K562 (cell line): Measurements from ENCODE around the gene WDR91. TPM values are rescaled to one million over a fixed set of nuclear protein-coding genes. Genes with fewer than 3 reads are reported as not detected.

Experiments
- CHD7 ChIP-seq: fragments of 200-600 bp; sonication (generic); IDR thresholded peaks from one replicate; pipeline ENCODE4 v1.6.1; 2012; ENCODE audit warnings: mild to moderate bottlenecking, low read depth, low read length, inconsistent platforms
- MYNN ChIP-seq, 2 experiments: sonication (generic); formaldehyde crosslinking in 1 of 2; IDR thresholded peaks; 2 replicates each; pipeline versions ENCODE4 v1.5.0 to v1.6.1; 2016 to 2020; ENCODE audit warnings: antibody characterized with exemption in 1 of 2, missing genetic modification reagents in 1 of 2
- PTRF ChIP-seq: fragments of 450-650 bp; IDR thresholded peaks from 2 replicates; pipeline ENCODE4 v1.6.1; 2016; ENCODE audit warnings: mild to moderate bottlenecking, missing genetic modification characterization, missing compliant biosample characterization
- ZBTB40 ChIP-seq, 2 experiments: fragments of 450-650 bp in 1 of 2; sonication (generic) in 1 of 2; formaldehyde crosslinking in 1 of 2; IDR thresholded peaks; 2 replicates each; pipeline versions ENCODE4 v1.7.1 to v1.9.0; 2016 to 2022; ENCODE audit warnings: inconsistent platforms in 1 of 2, mild to moderate bottlenecking in 1 of 2, missing genetic modification reagents in 1 of 2
- ZNF184 ChIP-seq: sonication (generic); formaldehyde crosslinking; IDR thresholded peaks from 2 replicates; pipeline ENCODE4 v1.5.0; 2020; ENCODE audit warnings: missing genetic modification reagents
- ZNF232 ChIP-seq: sonication (generic); formaldehyde crosslinking; IDR thresholded peaks from 2 replicates; pipeline ENCODE4 v1.8.0; 2022; ENCODE audit warnings: mild to moderate bottlenecking, missing genetic modification reagents
- polyA plus RNA-seq, 8 experiments: library from polyadenylated mRNA; depleted of rRNA in 4 of 8; stranded (reverse) in 5 of 8; unstranded in 3 of 8; fragments of >200 nt; fragmentation: Nextera tagmentation in 2 of 8; fragmentation: Illumina TruSeq in 1 of 8; extraction: Ambion mirVana in 2 of 8; extraction: Trizol in 1 of 8; gene quantifications; 2 replicates each; pipeline versions ENCODE4 v1.2.1 to v1.2.3, GENCODE V29; 2011 to 2014; ENCODE audit warnings: inconsistent platforms in 1 of 8, missing spikeins in 1 of 8
- total RNA-seq, 7 experiments: library from RNA; depleted of rRNA in 6 of 7; stranded (reverse); fragments of >200 nt in 6 of 7; fragmentation: Illumina TruSeq in 2 of 7; extraction: Trizol in 2 of 7; gene quantifications; 2 replicates each; pipeline versions ENCODE4 v1.2.1 to v1.2.3, GENCODE V29; 2011 to 2021; ENCODE audit warnings: low replicate concordance in 1 of 7

WDR91 gene
- total and polyA plus RNA-seq, 9 of the 15 experiments (the other 6 are each of a cell fraction or from before 2014, with no cell fraction given), result 1.9 to 18.2 (median 9.8) TPM

GRCh38 chr7:135170274-135170997 lies 40.9 kb downstream of the WDR91 start, which contains the start of gene CYREN (continued):
- TF ChIP-seq CHD7, result no peak
- peak; percentile 91 for TF ChIP-seq MYNN (IDR thresholded peaks at IDR 0.05)
- no peak for TF ChIP-seq MYNN (CRISPR knock-in tag; IDR thresholded peaks at IDR 0.05)
- TF ChIP-seq ZNF184, result no peak
- no peak for TF ChIP-seq PTRF (tag)
- peak; percentile 100 for TF ChIP-seq ZBTB40 (IDR thresholded peaks at IDR 0.05)
- TF ChIP-seq ZBTB40 (CRISPR knock-in tag; IDR thresholded peaks at IDR 0.05), result no peak
- TF ChIP-seq ZNF232, result no peak
